IMR-90 (cell line): ENCODE measurements around the gene HMGB2. TPM values are rescaled to one million over a fixed set of nuclear protein-coding genes. Genes with fewer than 3 reads are reported as not detected.

ENCODE experiments used
- ATAC-seq: fragments of 200-7000 bp; cut with Tn5 transposase; 2 replicates; pipeline ENCODE4 v1.9.1; 2020; ENCODE audit warnings: low read depth, mild to moderate bottlenecking, moderate library complexity
- BruUV-seq: library from RNA; stranded (reverse); fragments of 400-500 nt; replicated peaks from 2 replicates; lab custom pipeline; 2021; lab: Mats Ljungman, UMichigan
- CTCF ChIA-PET: fragments of 300-600 bp; formaldehyde crosslinking; extraction: SDS; loops from one replicate; lab custom pipeline; 2021; ENCODE audit warnings: antibody characterized with exemption; lab: Yijun Ruan, JAX
- POLR2A ChIA-PET: fragments of 300-600 bp; sonication (Branson Sonifier 250); formaldehyde crosslinking; loops from one replicate; lab custom pipeline; 2022; ENCODE audit warnings: antibody characterized with exemption; ENCODE audit not compliant: unreplicated experiment; lab: Charles Lee
- DNase-seq: peaks from one replicate; pipeline ENCODE4 v3.0.0; 2013
- H2AFZ ChIP-seq: replicated peaks from 2 replicates; pipeline ENCODE3; 2013; ENCODE audit warnings: low read length, mild to moderate bottlenecking; ENCODE audit not compliant: poor library complexity
- H2AK5ac ChIP-seq: 2 replicates; pipeline ENCODE4 v1.6.1; 2013; ENCODE audit warnings: low read depth, low read length, inconsistent platforms
- H2AK9ac ChIP-seq: replicated peaks from 2 replicates; pipeline ENCODE3; 2013; ENCODE audit warnings: mild to moderate bottlenecking, low read depth, low read length, moderate library complexity; ENCODE audit not compliant: poor library complexity
- H2BK120ac ChIP-seq: 2 replicates; pipeline ENCODE4 v1.6.1; 2013; ENCODE audit warnings: low read depth, low read length, inconsistent platforms
- H2BK15ac ChIP-seq: 3 replicates; pipeline ENCODE4 v1.6.1; 2013; ENCODE audit warnings: low read depth, low read length, inconsistent platforms
- H2BK20ac ChIP-seq: 2 replicates; pipeline ENCODE4 v1.6.1; 2013; ENCODE audit warnings: low read depth, mild to moderate bottlenecking, inconsistent platforms, low read length, moderate library complexity
- H2BK5ac ChIP-seq: 2 replicates; pipeline ENCODE4 v1.6.1; 2013; ENCODE audit warnings: mild to moderate bottlenecking, low read depth, low read length, inconsistent platforms; ENCODE audit not compliant: poor library complexity, severe bottlenecking
- H3K14ac ChIP-seq: replicated peaks from 2 replicates; pipeline ENCODE4 v1.6.1; 2013; ENCODE audit warnings: low read depth, low read length, inconsistent platforms
- H3K18ac ChIP-seq: 2 replicates; pipeline ENCODE4 v1.6.1; 2013; ENCODE audit warnings: low read depth, low read length, control low read depth
- H3K23ac ChIP-seq: 2 replicates; pipeline ENCODE4 v1.6.1; 2013; ENCODE audit warnings: low read depth, low read length, inconsistent platforms
- H3K27ac ChIP-seq: 2 replicates; pipeline ENCODE4 v1.5.1; 2013; ENCODE audit warnings: mild to moderate bottlenecking, control low read depth, low read length; ENCODE audit not compliant: insufficient read depth
- H3K27me3 ChIP-seq: 2 replicates; pipeline ENCODE4 v1.6.1; 2013; ENCODE audit warnings: low read length; ENCODE audit not compliant: control insufficient read depth, insufficient read depth
- H3K36me3 ChIP-seq: 2 replicates; pipeline ENCODE4 v1.6.1; 2013; ENCODE audit warnings: low read length, mixed read lengths; ENCODE audit not compliant: control insufficient read depth, insufficient read depth
- H3K4ac ChIP-seq: 2 replicates; pipeline ENCODE4 v1.6.1; 2013; ENCODE audit warnings: low read depth, low read length, inconsistent platforms
- H3K4me1 ChIP-seq: 2 replicates; pipeline ENCODE4 v1.6.1; 2013; ENCODE audit warnings: low read length, mixed read lengths; ENCODE audit not compliant: control insufficient read depth, insufficient read depth
- H3K4me2 ChIP-seq: 2 replicates; pipeline ENCODE4 v1.6.1; 2013; ENCODE audit warnings: low read depth, mild to moderate bottlenecking, control low read depth, low read length, moderate library complexity
- H3K4me3 ChIP-seq: 2 replicates; pipeline ENCODE4 v1.5.1; 2013; ENCODE audit warnings: low read depth, mild to moderate bottlenecking, control low read depth, low read length, moderate library complexity; ENCODE audit not compliant: insufficient read depth
- H3K56ac ChIP-seq: 2 replicates; pipeline ENCODE4 v1.6.1; 2013; ENCODE audit warnings: low read length, inconsistent platforms; ENCODE audit not compliant: insufficient read depth; ENCODE audit errors: extremely low read depth
- H3K79me1 ChIP-seq, 2 experiments: 2 replicates each; pipeline ENCODE4 v1.6.1; 2013; ENCODE audit warnings: low read length in 2 of 2, inconsistent platforms in 1 of 2, low read depth in 1 of 2
- H3K9ac ChIP-seq: 2 replicates; pipeline ENCODE4 v1.6.1; 2013; ENCODE audit warnings: low read depth, low read length, control low read depth
- H3K9me1 ChIP-seq: 2 replicates; pipeline ENCODE4 v1.6.1; 2013; ENCODE audit warnings: low read length, inconsistent platforms; ENCODE audit not compliant: insufficient read depth
- H3K9me3 ChIP-seq: 2 replicates; pipeline ENCODE4 v1.6.1; 2013; ENCODE audit warnings: low read length; ENCODE audit not compliant: control insufficient read depth, insufficient read depth
- H4K20me1 ChIP-seq: 2 replicates; pipeline ENCODE4 v1.6.1; 2013; ENCODE audit warnings: low read length, inconsistent platforms; ENCODE audit not compliant: insufficient read depth
- H4K5ac ChIP-seq: 2 replicates; pipeline ENCODE4 v1.6.1; 2013; ENCODE audit warnings: mild to moderate bottlenecking, low read depth, low read length, control low read depth
- H4K8ac ChIP-seq, 2 experiments: 2 replicates each; pipeline ENCODE4 v1.6.1; 2013; ENCODE audit warnings: low read depth in 2 of 2, low read length in 2 of 2, control low read depth in 1 of 2, inconsistent platforms in 1 of 2
- H4K91ac ChIP-seq: 2 replicates; pipeline ENCODE4 v1.6.1; 2013; ENCODE audit warnings: low read depth, low read length, inconsistent platforms; ENCODE audit not compliant: insufficient read depth
- BHLHE40 ChIP-seq: fragments of 150-350 bp; IDR thresholded peaks from 2 replicates; pipeline ENCODE4 v1.6.1; 2016; ENCODE audit warnings: mild to moderate bottlenecking, low read depth, low read length
- CEBPB ChIP-seq: IDR thresholded peaks from 2 replicates; pipeline ENCODE4 v1.6.1; 2012; ENCODE audit warnings: low read depth, low read length, improper control_type of control experiment
- CHD1 ChIP-seq: IDR thresholded peaks from 2 replicates; pipeline ENCODE4 v1.6.1; 2012; ENCODE audit warnings: low read depth, low read length, improper control_type of control experiment
- CTCF ChIP-seq: conservative IDR thresholded peaks from 2 replicates; pipeline ENCODE4 v1.5.1; 2012; ENCODE audit warnings: mild to moderate bottlenecking, low read depth, low read length, improper control_type of control experiment
- ELK1 ChIP-seq: fragments of 150-350 bp; IDR thresholded peaks from 2 replicates; pipeline ENCODE4 v1.6.1; 2016; ENCODE audit warnings: low read depth, mild to moderate bottlenecking, low read length, moderate library complexity, borderline replicate concordance
- FOS ChIP-seq: fragments of 150-350 bp; IDR thresholded peaks from 2 replicates; pipeline ENCODE4 v1.6.1; 2016; ENCODE audit warnings: low read depth, low read length
- MAFK ChIP-seq: IDR thresholded peaks from 2 replicates; pipeline ENCODE4 v1.6.1; 2012; ENCODE audit warnings: low read depth, low read length, improper control_type of control experiment
- MAZ ChIP-seq: IDR thresholded peaks from 2 replicates; pipeline ENCODE4 v1.6.1; 2012; ENCODE audit warnings: low read depth, mild to moderate bottlenecking, low read length, improper control_type of control experiment, moderate library complexity, borderline replicate concordance
- MXI1 ChIP-seq: IDR thresholded peaks from 2 replicates; pipeline ENCODE4 v1.6.1; 2012; ENCODE audit warnings: low read depth, mild to moderate bottlenecking, low read length, moderate library complexity, borderline replicate concordance
- NFE2L2 ChIP-seq: fragments of 150-350 bp; IDR thresholded peaks from 2 replicates; pipeline ENCODE4 v1.6.1; 2016; ENCODE audit warnings: low read depth, mild to moderate bottlenecking, low read length
- POLR2A ChIP-seq: IDR thresholded peaks from 2 replicates; pipeline ENCODE4 v1.6.1; 2012; ENCODE audit warnings: mild to moderate bottlenecking, low read depth, low read length
- RAD21 ChIP-seq: IDR thresholded peaks from 2 replicates; pipeline ENCODE4 v1.6.1; 2012; ENCODE audit warnings: low read length, improper control_type of control experiment
- RCOR1 ChIP-seq: IDR thresholded peaks from 2 replicates; pipeline ENCODE4 v1.6.1; 2012; ENCODE audit warnings: mild to moderate bottlenecking, low read length, improper control_type of control experiment; ENCODE audit not compliant: insufficient replicate concordance
- RFX5 ChIP-seq: IDR thresholded peaks from 2 replicates; pipeline ENCODE4 v1.8.0; 2012; ENCODE audit warnings: low read depth, mild to moderate bottlenecking, low read length, moderate library complexity
- SMC3 ChIP-seq: fragments of 150-350 bp; IDR thresholded peaks from 2 replicates; pipeline ENCODE4 v1.6.1; 2016; ENCODE audit warnings: low read depth, mild to moderate bottlenecking, antibody characterized with exemption, low read length, moderate library complexity
- USF2 ChIP-seq: fragments of 150-350 bp; IDR thresholded peaks from 2 replicates; pipeline ENCODE4 v1.6.1; 2017; ENCODE audit warnings: mild to moderate bottlenecking, antibody characterized with exemption, low read length, low read depth
- WGBS, 2 experiments: methylation state at CpG; one replicate each; pipeline versions ENCODE4 v1.1.5 to v1.1.7; 2013; ENCODE audit warnings: missing lambda C conversion rate in 2 of 2; ENCODE audit not compliant: insufficient read length in 1 of 2; ENCODE audit errors: extremely low coverage in 2 of 2; 5-methylcytosine and 5-hydroxymethylcytosine counted together
- dilution Hi-C: fragments of 300-500 bp; cut with HindIII; formaldehyde crosslinking; loops from one replicate; pipeline ENCODE4 v1.14.3; 2018; ENCODE audit warnings: low sequenced_read_pairs; ENCODE audit not compliant: unreplicated experiment
- in situ Hi-C: fragments of 300-500 bp; cut with MboI; formaldehyde crosslinking; loops from 3 replicates; pipeline ENCODE4 v1.14.3; 2019; ENCODE audit warnings: low sequenced_read_pairs, inconsistent platforms, mixed read lengths
- intact Hi-C: fragments of 100-400 bp; cut with micrococcal nuclease; formaldehyde crosslinking; loops from 2 replicates; pipeline ENCODE4 v1.10.0; 2022
- polyA plus RNA-seq, 3 experiments: library from polyadenylated mRNA; depleted of rRNA; stranded (reverse); fragments of >200 nt; gene quantifications; 2 replicates each; pipeline ENCODE4 v1.2.3, GENCODE V29; 2012; ENCODE audit warnings: low replicate concordance in 1 of 3
- total RNA-seq: library from RNA; depleted of rRNA; stranded (reverse); fragments of >200 nt; gene quantifications from 2 replicates; pipeline ENCODE4 v1.2.3, GENCODE V29; 2012

The HMGB2 gene
- total and polyA plus RNA-seq, 2 of the 4 experiments (the other 2 are of a cell fraction), result 49.3 to 106 TPM

GRCh38 chr4:173287486-173287885, 46.7 kb downstream of the HMGB2 start:
- H3K27ac ChIP-seq, result no peak overlapping the region
- in situ Hi-C loops, result no loop called here
- H3K79me1 ChIP-seq, result no peaks in the 10 kb centered on the region
- no TSS peak for BruUV-seq
- no peak overlapping the region for H3K4ac ChIP-seq
- no peak overlapping the region for H3K9ac ChIP-seq
- no peak overlapping the region for H3K14ac ChIP-seq
- POLR2A ChIA-PET, result no interaction called here
- no peak overlapping the region for H3K4me2 ChIP-seq
- H4K20me1 ChIP-seq, result no peaks in the 10 kb centered on the region
- H3K9me1 ChIP-seq, result no peaks in the 10 kb centered on the region
- H4K91ac ChIP-seq, result no peak overlapping the region
- DNase-seq (no peak), ATAC-seq (no peak)
- H2AK5ac ChIP-seq, result no peak overlapping the region
- no peak overlapping the region for H2BK20ac ChIP-seq
- H2BK120ac ChIP-seq, result no peak overlapping the region
- H2AFZ ChIP-seq, result no peak overlapping the region
- no peak for TF ChIP-seq MXI1
- no peak for TF ChIP-seq RCOR1
- TF ChIP-seq CTCF, result no peak
- TF ChIP-seq SMC3, result no peak
- TF ChIP-seq MAFK, result no peak
- no peak for TF ChIP-seq MAZ
- no peak for TF ChIP-seq POLR2A
- TF ChIP-seq FOS, result no peak
- TF ChIP-seq RAD21, result no peak
- no peak for TF ChIP-seq NFE2L2
- TF ChIP-seq BHLHE40, result no peak
- TF ChIP-seq CHD1, result no peak
- TF ChIP-seq USF2, result no peak
- no peak for TF ChIP-seq ELK1
- TF ChIP-seq RFX5, result no peak
- TF ChIP-seq CEBPB, result no peak
- H2BK15ac ChIP-seq, result no peak overlapping the region
- H3K23ac ChIP-seq, result no peak overlapping the region
- H4K8ac ChIP-seq, result no peak overlapping the region
- no peaks in the 10 kb centered on the region for H3K4me1 ChIP-seq
- H3K27me3 ChIP-seq, result no peaks in the 10 kb centered on the region
- no peak overlapping the region for H3K18ac ChIP-seq
- H3K36me3 ChIP-seq, result no peaks in the 10 kb centered on the region
- CTCF ChIA-PET, result interaction anchor here (0.6 to 1.3 kb wide), 3 partner anchors 14 to 855 kb away, joined by 3 to 6 read pairs (median 4); no protein-coding TSS in a partner anchor
- no peak overlapping the region for H3K4me3 ChIP-seq
- no peak overlapping the region for H3K56ac ChIP-seq
- no peak overlapping the region for H2AK9ac ChIP-seq
- dilution Hi-C loops, result no loop called here
- H4K5ac ChIP-seq, result no peak overlapping the region
- H3K9me3 ChIP-seq, result peaks cover 20% of the 10 kb centered on the region
- no peak overlapping the region for H2BK5ac ChIP-seq
- intact Hi-C loops, result no loop called here
- no CpG with 5 or more reads among the region's 2 CpGs for WGBS, 2 experiments
